HG03442 (cell line): ENCODE results near the gene GPR139.

ENCODE experiments used
- ATAC-seq: cut with Tn5 transposase; IDR thresholded peaks from one replicate; pipeline ENCODE4 v1.9.1; 2021; ENCODE audit warnings: mild to moderate bottlenecking, moderate library complexity; ENCODE audit not compliant: unreplicated experiment

Gene GPR139

GRCh38 chr16:20056436-20056835 is 17.3 kb downstream of the GPR139 start:
- ATAC-seq, result no peak

- ATAC-seq, result no peak
Observed at GRCh38 chr16:20053336-20053735, 20.4 kb downstream of the GPR139 start.

- no peak for ATAC-seq
Observed at GRCh38 chr16:20051611-20052010, 22.1 kb downstream of the GPR139 start.

- no peak for ATAC-seq
Observed at GRCh38 chr16:20051147-20051546, 22.5 kb downstream of the GPR139 start.

GRCh38 chr16:20049831-20050230 is 23.9 kb downstream of the GPR139 start:
- no peak for ATAC-seq

- ATAC-seq, result no peak
Observed at GRCh38 chr16:20045886-20046285, 27.8 kb downstream of the GPR139 start.

GRCh38 chr16:20042848-20043247 is 30.8 kb downstream of the GPR139 start:
- ATAC-seq, result no peak

GRCh38 chr16:20041924-20042596 is 31.6 kb downstream of the GPR139 start:
- ATAC-seq, result no peak

GRCh38 chr16:20040011-20040410 is 33.7 kb downstream of the GPR139 start:
- ATAC-seq, result no peak

- ATAC-seq, result no peak
Observed at GRCh38 chr16:20029611-20030010, 44.1 kb downstream of the GPR139 start.

GRCh38 chr16:20026361-20027072 is 47.2 kb downstream of the GPR139 start:
- ATAC-seq, result no peak

- ATAC-seq, result no peak
Observed at GRCh38 chr16:20023190-20023589, 50.5 kb downstream of the GPR139 start.

- ATAC-seq, result no peak
Observed at GRCh38 chr16:20020976-20021375, 52.7 kb downstream of the GPR139 start.

GRCh38 chr16:20020083-20020482 is 53.6 kb downstream of the GPR139 start:
- no peak for ATAC-seq

GRCh38 chr16:20016234-20016633 is 57.5 kb downstream of the GPR139 start:
- no peak for ATAC-seq

- no peak for ATAC-seq
Observed at GRCh38 chr16:20004931-20005330, 68.8 kb downstream of the GPR139 start.

GRCh38 chr16:20002936-20003335 is 70.8 kb downstream of the GPR139 start:
- ATAC-seq, result no peak

- no peak for ATAC-seq
Observed at GRCh38 chr16:20001856-20002707, 71.6 kb downstream of the GPR139 start.

- no peak for ATAC-seq
Observed at GRCh38 chr16:19997734-19998133, 76.0 kb downstream of the GPR139 start.

GRCh38 chr16:19997264-19997663 is 76.4 kb downstream of the GPR139 start:
- ATAC-seq, result no peak

- no peak for ATAC-seq
Observed at GRCh38 chr16:19994466-19995170, 79.1 kb downstream of the GPR139 start.
